ENCODE measurements around the gene GLYR1.

GLYR1 gene

GRCh38 chr16:4846503-4846900 is 586 bp downstream of the GLYR1 start:
- DNase-seq: peak; percentile 13

- DNase-seq: no peak
Measured at GRCh38 chr16:4840984-4841383, 6.1 kb downstream of the GLYR1 start.

GRCh38 chr16:4839942-4840341 is 7.1 kb downstream of the GLYR1 start:
- no peak for DNase-seq

GRCh38 chr16:4837733-4838501 is 9.2 kb downstream of the GLYR1 start:
- DNase-seq: no peak

DNA sequence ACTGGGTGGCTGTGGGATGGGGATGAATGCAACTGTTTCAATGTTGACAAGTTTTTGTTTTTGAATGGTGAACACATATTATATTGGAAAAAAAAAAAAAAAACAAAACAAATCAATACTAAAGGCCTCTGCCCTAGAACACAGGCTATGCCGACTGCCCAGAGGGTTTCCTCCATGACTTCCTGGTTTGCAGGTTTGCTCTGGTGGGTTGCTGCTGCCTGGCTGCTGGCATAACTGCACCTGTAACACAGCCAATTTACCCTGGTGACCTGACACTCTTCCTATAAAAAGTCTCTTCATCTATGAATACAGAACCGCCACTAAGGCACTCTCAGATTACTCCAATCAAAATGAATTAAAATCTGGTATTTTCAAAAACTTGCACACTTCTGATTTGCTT is 10.4 kb downstream of the GLYR1 start:
- no peak for DNase-seq

DNA sequence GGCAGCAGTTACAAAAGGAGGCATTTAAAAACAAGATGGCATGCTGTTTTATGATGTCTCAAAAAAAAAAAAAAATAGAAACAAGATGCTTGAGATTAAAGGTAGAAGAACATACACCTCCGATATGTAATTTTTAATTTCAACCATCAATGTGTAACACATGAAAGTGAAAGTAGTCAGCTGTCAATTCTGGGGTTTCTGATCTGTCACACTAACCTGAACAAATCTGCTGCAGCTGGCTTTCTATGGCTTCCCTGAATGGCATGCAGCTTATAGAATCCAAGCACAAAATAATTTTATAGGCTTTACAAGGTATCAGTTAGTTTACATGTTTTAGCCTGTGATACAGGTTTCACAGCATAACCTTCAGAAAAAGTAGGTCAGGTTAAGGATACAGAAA is 13.5 kb downstream of the GLYR1 start:
- DNase-seq: no peak

DNA sequence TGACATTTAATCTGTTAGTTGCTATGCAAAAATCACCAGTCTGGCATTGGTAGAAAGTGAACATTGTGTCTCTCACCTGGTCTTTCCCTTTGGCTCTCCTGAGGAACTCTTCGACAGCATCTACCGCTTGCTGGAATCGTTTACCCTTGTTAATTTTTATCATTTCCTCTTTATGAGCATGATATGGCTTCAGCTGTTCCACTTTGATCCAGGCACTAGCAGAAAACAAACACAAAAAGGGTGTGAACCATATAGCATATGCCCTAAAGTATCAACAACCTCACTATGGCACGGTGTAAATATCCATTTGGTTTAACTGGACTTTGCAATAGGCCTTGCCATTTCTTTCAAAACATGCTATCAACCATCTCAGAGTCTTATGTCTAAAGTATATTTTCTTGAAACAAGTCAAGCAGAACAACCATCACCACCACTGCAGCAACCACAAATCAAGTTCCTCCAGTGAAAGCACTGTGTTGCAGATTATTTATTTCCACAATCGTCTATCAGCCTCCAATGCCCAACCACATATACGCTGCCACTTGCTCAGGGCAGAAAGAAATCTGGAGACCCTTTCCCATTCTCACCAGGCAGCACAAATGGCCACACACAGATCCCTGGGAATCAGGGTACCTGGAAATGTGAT is 14.3 kb downstream of the GLYR1 start:
- DNase-seq: no peak

DNA sequence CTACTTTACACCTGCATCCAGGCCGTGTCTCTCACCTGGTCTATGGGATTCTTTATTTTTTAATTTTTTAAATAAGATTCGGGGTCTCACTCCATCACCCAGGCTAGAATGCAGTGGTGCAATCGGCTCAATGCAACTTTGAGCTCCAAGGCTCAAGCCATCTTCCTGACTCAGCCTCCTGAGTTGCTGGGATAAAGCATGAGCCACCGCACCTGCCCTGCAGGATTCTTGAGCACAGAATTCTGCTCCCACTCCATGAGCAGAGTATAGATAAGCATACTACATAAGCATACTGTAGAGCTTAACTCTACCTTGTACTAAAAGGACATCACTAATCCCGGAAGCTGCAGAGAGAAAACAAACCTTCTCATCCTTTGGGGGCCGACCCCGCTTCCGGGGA is 15.5 kb downstream of the GLYR1 start:
- DNase-seq: no peak

GRCh38 chr16:4830408-4830807 is 16.7 kb downstream of the GLYR1 start:
- DNase-seq: no peak

DNA sequence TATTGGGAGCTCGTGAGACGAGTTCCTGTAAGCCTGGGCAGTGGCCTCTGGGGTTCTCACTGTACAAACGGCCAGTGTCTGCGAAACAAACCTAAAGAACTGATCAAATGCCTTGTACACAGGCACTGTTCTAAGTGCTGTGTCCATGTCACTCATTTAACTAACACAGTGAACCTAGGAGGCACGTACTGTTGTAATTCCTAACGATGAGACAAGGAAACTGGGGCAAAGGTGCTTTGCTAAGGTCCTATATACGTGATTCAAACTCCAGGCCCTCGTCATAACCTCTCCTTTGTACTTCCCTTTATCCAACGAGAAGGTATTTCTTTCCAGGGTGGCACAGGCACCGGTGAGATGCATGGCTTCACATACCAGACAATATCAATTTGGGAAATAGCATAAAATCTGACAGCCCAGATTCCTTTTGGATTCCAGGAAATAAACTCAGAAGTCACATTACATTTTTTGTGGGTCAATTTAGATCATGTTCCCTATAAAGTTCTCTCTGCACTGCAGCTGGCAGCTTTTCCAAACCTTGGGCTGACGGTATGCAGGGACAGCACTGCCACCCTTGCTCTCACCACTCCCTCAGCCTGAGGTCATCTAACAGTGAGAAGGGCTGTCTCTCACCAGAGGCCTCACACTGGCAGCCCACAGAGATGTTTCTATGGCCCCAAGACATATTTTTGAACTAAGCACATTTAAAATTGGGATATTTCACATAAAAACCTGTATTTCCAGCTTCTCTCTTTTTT is 18.3 kb downstream of the GLYR1 start:
- DNase-seq: no peak

DNA sequence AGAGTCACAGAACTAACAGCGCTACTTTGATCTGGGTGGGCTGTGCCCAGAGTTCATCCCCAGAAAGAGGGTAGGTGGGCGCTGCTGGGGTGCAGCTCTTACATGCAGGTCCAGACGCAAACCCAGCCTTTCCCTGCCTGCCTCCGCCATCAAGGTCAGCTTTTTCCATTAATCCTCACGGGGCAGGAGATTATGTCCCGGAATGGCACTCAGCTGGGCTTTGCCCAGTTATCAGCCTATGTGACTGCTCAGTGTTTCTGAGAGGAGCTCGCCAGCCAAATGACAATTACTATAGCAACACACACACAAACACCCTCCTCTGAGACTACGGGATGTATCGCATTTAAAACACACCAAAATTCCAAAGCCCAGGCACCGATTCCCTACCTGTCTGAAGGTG is 20.1 kb downstream of the GLYR1 start:
- no peak for DNase-seq

- no peak for DNase-seq
Measured at GRCh38 chr16:4826526-4826925, 20.6 kb downstream of the GLYR1 start.

DNA sequence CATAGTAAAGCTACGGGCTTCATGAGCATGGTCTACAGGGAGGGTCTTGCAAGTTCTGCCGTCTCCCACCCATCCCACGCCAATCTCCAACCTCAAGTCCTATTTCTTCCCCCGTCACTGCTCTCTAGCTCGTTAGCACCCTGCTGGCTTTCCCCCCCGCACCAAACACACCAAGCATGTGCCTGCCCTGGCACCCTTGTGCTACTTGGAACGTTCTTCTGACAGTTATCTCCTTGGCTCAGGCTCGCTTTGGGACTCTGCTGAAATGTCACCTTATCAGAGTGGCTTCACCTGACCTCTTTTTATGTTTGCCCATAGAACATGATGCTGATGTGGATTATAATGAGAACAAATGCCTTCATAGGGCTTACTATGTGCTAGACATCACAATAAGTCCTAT is 21.9 kb downstream of the GLYR1 start:
- DNase-seq: no peak

- DNase-seq: no peak
Measured at GRCh38 chr16:4820652-4821051, 26.4 kb downstream of the GLYR1 start.

- no peak for DNase-seq
Measured at GRCh38 chr16:4814542-4815173, 32.4 kb downstream of the GLYR1 start.

GRCh38 chr16:4814046-4814445 is 33.0 kb downstream of the GLYR1 start:
- no peak for DNase-seq

DNA sequence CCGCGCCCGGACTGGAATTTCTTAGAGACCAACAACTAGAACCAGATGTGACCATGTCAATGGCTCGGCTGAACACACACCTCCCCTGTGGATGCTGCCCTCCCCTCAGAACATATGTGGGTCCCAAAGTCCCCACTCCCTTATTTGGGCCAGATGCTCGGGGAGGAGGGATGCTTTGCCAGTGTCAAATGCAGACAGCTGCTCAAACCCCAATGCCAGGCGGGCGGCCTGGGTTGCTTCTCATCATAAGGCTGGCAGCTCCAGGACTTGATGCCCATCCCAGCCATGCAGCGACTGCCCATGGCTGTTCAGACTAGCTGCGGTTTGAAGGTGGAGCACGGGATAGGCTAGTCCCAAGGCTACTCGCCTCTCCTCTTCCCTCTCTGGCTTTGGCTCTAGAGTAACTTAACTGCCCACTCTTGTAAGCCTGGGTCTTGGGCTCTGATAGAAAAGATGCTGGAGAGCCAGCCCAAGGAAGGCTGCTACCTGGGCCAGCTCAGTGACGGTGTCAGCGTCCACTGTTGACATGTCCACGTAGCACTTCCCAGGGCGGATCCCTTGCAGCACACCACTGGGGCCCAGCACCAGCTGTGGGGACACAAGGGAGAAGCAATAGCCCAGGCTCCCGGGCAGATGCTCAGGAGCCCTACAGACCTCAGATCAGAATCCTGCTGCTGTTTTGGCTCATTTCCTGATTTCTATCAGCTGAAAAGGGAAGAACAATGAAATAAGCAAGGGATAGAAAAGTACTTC is 33.7 kb downstream of the GLYR1 start:
- DNase-seq: no peak

DNA sequence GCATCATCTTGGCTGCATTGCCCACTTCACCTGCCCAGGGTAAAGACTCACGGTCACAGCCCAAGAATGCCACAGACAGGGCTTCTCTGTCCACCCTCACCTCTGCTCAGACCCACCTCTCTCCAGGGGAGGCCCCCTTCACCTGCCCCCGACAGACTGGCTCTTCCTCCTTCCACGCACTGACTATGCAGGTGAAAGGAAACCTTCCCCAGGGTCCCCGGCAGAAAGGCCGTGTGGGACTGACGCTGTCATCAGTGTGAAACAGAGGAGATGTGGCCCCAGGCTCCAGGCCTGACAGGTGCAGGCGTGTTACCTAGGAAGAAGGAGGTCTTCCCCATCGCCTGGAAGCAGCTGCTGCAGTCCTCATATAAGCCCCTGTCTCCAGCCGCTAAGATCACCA is 35.3 kb downstream of the GLYR1 start:
- no peak for DNase-seq

GRCh38 chr16:4811242-4811641 is 35.8 kb downstream of the GLYR1 start:
- DNase-seq: no peak

GRCh38 chr16:4806280-4806679 is 40.8 kb downstream of the GLYR1 start:
- DNase-seq: no peak

- DNase-seq: no peak
Measured at GRCh38 chr16:4805231-4805630, 41.9 kb downstream of the GLYR1 start.

DNA sequence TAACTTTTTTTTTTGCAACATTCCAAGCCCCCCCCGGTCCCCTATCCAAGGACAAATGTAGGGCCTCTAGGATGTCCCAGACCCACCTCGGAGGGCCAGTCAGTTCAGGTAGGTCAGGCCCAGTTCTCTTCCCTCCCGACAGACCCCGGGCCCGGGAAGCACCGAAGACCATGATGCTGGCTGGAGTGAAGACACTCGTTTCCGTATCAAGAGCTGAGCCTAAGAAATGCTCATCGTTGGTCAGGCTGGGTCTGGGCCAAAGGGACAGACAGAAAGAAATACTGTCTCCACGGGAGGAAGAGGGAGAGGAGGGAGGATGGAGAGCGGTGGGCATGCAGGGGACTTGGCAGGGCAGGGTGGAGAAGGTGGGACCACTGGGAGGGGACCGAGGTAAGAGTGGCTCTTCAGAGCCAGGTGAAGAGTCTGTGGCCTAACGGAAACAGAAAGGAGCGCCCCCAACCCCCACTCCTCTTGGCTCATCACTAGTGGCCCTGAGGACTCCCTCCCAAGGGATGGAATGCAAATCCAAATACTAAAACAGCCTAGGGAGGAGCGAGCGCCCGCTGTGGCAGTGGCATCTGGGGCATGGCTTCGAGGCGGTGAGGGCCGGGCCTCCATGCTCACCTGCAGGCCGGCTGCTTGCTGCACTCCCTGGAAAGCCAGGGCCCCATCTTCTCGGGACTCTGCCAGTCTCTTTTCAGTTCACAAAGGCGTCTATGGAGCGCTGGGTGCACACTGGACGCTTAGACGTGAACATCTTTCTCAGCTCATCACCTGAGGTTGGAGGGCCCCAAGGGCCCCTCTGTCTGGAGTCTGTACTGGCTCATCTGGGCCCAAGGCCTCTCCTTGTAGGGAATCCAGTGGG is 43.0 kb downstream of the GLYR1 start:
- DNase-seq: no peak
